ENCODE results near the gene ARRDC2.

ARRDC2 gene

DNA sequence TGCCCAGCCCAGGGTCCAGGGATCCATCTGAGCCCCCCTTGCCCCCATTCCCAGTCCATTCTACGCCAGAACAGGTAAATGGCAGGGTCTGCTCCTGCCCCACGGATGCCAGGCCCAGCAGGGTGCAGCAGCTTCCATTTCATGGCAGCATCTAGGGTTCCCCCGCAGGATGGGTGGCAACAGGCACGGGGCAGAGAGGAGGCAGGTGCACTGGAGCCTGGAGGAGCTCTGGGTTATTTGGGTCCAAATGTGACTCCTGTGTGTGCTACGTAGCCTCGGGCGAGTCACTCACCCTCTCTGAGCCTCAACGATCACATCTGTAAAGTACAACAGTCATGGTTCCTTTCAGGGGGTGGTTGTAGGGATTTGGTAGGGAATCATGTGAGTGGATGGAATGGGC is 51.3 kb downstream of the ARRDC2 start:
- Histone ChIP-seq H3K36me3 (ENCODE audit: control insufficient read depth, insufficient read depth, low read length) (no peaks in the 10 kb centered on the region), H3K9ac (ENCODE audit: low read length) (no peak overlapping the region), H3K4me3 (ENCODE audit: low read length) (no peak overlapping the region), H3K27ac (ENCODE audit: low read depth, low read length) (no peak overlapping the region), H3K4me1 (ENCODE audit: control insufficient read depth, insufficient read depth, low read length) (peaks cover 2% of the 10 kb centered on the region), H3K27me3 (ENCODE audit: control insufficient read depth, insufficient read depth, low read length) (no peaks in the 10 kb centered on the region)

DNA sequence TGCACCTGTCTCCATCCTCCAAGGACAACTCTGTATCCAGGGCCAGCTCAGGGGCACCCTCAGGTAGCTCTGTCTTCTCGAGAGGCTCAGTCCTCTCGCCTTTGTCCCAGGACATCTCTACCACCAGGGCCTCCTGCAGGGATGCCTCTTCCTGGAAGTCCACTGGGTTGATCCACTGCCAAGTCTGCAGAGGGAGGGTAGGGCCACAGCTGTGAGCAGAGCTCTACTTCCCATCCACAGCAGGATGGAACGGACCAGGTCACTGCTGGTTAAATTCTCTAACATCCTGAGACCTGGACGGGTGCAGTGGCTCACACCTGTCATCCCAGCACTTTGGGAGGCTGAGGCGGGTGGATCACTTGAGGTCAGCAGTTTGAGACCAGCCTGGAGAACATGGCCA is 51.9 kb downstream of the ARRDC2 start:
- H3K4me3 ChIP-seq (ENCODE audit: low read length) = no peak overlapping the region
- H3K4me1 ChIP-seq (ENCODE audit: control insufficient read depth, insufficient read depth, low read length) = peaks cover 2% of the 10 kb centered on the region
- no peak overlapping the region for H3K9ac ChIP-seq (ENCODE audit: low read length)
- H3K27ac ChIP-seq (ENCODE audit: low read depth, low read length) = no peak overlapping the region
- no peaks in the 10 kb centered on the region for H3K27me3 ChIP-seq (ENCODE audit: control insufficient read depth, insufficient read depth, low read length)
- no peaks in the 10 kb centered on the region for H3K36me3 ChIP-seq (ENCODE audit: control insufficient read depth, insufficient read depth, low read length)

DNA sequence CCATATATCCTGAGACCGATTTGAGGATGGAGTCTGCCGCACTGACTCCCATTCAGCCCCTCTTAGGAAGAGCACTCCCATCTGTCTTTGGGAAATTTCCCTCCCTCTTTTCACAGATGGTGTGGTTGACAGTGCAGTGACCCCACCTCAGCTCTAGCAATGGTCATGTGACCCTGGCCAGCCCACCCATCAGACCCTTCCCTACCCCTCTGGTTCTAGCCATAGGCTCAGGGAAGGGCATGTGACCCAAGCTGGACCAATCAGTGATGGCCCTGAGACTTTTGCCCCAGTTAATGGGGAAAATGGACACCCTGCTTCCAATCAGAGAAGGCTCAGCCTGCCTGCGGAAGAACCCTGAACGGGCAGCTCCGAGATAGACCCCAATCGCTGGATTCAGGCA is 52.5 kb downstream of the ARRDC2 start:
- H3K4me3 ChIP-seq (ENCODE audit: low read length) = no peak overlapping the region
- H3K4me1 ChIP-seq (ENCODE audit: control insufficient read depth, insufficient read depth, low read length) = peaks cover 2% of the 10 kb centered on the region
- no peaks in the 10 kb centered on the region for H3K27me3 ChIP-seq (ENCODE audit: control insufficient read depth, insufficient read depth, low read length)
- no peak overlapping the region for H3K9ac ChIP-seq (ENCODE audit: low read length)
- no peak overlapping the region for H3K27ac ChIP-seq (ENCODE audit: low read depth, low read length)
- H3K36me3 ChIP-seq (ENCODE audit: control insufficient read depth, insufficient read depth, low read length) = no peaks in the 10 kb centered on the region

DNA sequence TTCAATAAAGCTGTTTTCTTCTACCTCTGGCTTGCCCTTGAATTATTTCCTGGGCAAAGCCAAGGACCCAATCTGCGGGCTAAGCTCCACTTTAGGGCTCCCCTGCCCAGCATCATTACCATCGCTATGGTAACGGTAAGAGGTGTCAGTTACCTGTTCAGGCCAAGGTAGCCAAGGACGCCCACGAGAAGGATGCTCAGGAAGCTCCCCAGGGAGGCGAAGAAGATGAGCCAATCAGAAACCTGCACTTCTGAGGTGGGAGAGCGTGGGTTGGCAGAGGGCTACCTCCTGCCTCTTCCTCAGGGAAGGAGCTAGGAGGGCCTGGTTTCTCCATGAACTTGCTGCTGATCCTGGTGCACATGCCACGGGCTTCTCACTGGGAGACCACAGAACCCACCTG is 54.1 kb downstream of the ARRDC2 start:
- H3K36me3 ChIP-seq (ENCODE audit: control insufficient read depth, insufficient read depth, low read length) = no peaks in the 10 kb centered on the region
- H3K4me3 ChIP-seq (ENCODE audit: low read length) = no peak overlapping the region
- no peak overlapping the region for H3K9ac ChIP-seq (ENCODE audit: low read length)
- peaks cover 2% of the 10 kb centered on the region for H3K4me1 ChIP-seq (ENCODE audit: control insufficient read depth, insufficient read depth, low read length)
- no peaks in the 10 kb centered on the region for H3K27me3 ChIP-seq (ENCODE audit: control insufficient read depth, insufficient read depth, low read length)
- no peak overlapping the region for H3K27ac ChIP-seq (ENCODE audit: low read depth, low read length)

DNA sequence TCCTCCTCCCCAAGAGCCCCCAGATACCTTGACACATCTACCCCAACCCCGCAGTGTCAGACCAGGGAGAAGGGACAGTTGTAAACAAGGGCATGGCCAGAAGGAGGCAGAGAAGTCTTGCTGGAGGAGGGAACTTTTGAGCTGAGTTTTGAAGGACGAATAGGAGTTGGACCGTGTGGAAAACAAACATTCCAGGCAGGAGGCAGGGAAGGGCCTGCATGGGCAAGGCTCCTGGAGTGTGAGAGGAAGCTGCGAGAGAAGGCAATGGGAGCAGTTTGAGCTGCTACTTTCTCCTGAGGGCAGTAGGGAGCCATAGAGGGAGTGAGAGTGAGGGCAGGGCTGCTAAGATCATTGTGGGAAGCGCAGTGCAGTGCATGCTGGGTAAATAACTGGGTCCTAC is 55.5 kb downstream of the ARRDC2 start:
- no peaks in the 10 kb centered on the region for H3K27me3 ChIP-seq (ENCODE audit: control insufficient read depth, insufficient read depth, low read length)
- no peak overlapping the region for H3K27ac ChIP-seq (ENCODE audit: low read depth, low read length)
- no peak overlapping the region for H3K9ac ChIP-seq (ENCODE audit: low read length)
- H3K4me3 ChIP-seq (ENCODE audit: low read length) = no peak overlapping the region
- H3K4me1 ChIP-seq (ENCODE audit: control insufficient read depth, insufficient read depth, low read length) = peaks cover 2% of the 10 kb centered on the region
- no peaks in the 10 kb centered on the region for H3K36me3 ChIP-seq (ENCODE audit: control insufficient read depth, insufficient read depth, low read length)

Measured in rectal smooth muscle tissue (tissue), 1 donor.